EL (cell line): ENCODE results near the gene CAPN11.
"Not testable (repeated sequence)": the region's sequence is repeated elsewhere in the genome, so short reads cannot be mapped to it uniquely, and the experiment has no call there.

Experiments
- DNase-seq: peaks from one replicate; pipeline ENCODE4 v3.0.0-alpha.2; 2016

The CAPN11 gene

DNA sequence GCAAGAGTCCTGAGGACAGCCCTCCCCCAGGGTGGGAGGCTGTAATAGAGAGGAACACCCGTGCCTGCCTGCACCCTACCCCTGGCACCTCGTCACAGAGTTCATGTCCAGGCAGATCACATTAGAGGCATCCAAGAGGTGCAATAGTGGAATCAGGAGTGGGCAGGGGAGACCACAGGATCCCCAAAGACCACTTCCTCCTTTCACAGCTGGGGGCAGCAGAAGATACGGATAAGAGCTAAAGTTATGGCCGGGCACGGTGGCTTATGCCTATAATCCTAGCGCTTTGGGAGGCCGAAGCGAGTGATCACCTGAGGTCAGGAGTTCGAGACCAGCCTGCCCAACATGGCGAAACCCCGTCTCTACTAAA is 1.5 kb upstream of the CAPN11 start:
- DNase-seq: no peak

- DNase-seq: peak; percentile 71
These were observed 3.3 kb downstream of the CAPN11 start for GRCh38 chr6:44161997-44162338.

- no peak for DNase-seq
These were observed 4.4 kb downstream of the CAPN11 start for GRCh38 chr6:44162876-44163625.

DNA sequence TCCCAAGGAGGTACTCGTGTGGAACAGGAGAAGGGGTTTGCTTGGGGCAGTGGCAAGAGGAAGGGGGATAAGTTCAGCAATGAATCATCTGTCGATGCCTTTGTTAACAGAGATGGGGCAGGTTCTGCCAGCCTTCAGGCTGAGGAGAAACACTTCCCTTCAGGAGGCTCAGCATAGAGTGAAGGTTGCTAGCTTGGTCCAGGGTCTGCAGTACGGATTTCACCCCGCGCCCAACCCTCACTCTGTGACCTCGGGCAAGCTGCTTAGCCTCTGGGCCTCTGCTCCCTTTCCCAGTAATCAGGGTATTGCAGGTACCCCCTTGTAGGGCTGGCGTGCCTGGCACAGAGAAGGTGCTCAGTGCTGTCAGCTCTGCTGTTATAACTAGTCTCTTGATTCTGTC is 7.5 kb downstream of the CAPN11 start:
- DNase-seq: no peak

GRCh38 chr6:44166591-44167184 is 8.1 kb downstream of the CAPN11 start:
- DNase-seq: peak; percentile 20

GRCh38 chr6:44167567-44167966 is 8.9 kb downstream of the CAPN11 start:
- no peak for DNase-seq

- no peak for DNase-seq
These were observed 10.5 kb downstream of the CAPN11 start for GRCh38 chr6:44169154-44169553.

- no peak for DNase-seq
These were observed 11.4 kb downstream of the CAPN11 start for GRCh38 chr6:44169886-44170570.

DNA sequence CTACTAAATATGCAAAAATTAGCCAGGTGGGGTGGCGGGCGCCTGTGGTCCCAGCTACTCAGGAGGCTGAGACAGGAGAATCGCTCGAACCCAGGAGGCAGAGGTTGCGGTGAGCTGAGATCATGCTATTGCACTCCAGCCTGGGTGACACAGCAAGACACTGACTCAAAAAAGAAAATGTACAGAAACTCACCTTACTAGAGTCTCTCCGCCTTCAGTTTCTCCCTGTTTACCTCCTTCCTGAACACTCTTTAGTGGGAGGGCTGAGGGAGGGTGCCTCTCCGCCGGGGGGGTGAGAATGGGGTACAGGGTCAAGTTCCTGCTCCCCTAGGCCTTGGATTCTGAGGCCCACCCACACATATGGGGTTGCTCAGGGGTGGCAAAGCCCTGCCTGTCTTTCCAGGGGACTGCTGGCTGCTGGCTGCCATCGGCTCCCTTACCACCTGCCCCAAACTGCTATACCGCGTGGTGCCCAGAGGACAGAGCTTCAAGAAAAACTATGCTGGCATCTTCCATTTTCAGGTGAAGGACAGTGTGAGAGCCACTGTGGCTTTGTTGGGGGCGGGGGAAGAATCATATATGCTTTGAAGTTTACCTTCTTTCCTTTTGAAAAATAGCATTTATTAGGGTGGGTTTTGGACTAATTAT is 13.4 kb downstream of the CAPN11 start:
- no peak for DNase-seq

GRCh38 chr6:44172731-44173500 is 14.3 kb downstream of the CAPN11 start:
- peak; percentile 82 for DNase-seq

DNA sequence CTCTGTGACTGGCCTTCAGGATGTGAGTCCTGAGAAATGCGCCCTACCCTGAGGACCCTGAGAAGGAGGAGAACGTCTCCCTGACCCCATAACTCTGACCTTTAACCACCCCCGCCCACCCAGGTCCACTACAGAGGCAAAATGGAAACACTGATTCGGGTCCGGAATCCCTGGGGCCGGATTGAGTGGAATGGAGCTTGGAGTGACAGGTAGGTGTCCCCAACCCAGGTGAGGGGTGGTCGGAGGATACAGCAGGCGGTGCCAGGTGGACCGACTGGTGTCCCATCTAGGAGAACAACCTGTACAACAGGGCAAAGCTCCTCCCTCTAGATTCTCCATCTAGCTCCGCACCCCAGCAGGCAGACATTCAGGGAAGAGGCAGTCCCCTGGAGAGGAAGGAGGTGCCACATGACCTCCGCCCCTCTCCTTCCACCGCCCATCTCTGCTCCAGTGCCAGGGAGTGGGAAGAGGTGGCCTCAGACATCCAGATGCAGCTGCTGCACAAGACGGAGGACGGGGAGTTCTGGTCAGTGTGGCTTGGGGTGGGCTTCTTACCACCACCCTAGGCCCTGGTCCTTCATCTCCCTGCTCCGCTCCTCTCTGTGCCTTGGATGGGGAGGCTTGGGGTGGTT is 17.6 kb downstream of the CAPN11 start:
- no peak for DNase-seq

- no peak for DNase-seq
These were observed 18.3 kb downstream of the CAPN11 start for GRCh38 chr6:44176762-44177509.

- peak; percentile 87 for DNase-seq
These were observed 19.2 kb downstream of the CAPN11 start for GRCh38 chr6:44177691-44178423.

GRCh38 chr6:44178424-44179071 is 19.9 kb downstream of the CAPN11 start:
- no peak for DNase-seq

- peak; percentile 26 for DNase-seq
These were observed 20.5 kb downstream of the CAPN11 start for GRCh38 chr6:44179072-44179536.

DNA sequence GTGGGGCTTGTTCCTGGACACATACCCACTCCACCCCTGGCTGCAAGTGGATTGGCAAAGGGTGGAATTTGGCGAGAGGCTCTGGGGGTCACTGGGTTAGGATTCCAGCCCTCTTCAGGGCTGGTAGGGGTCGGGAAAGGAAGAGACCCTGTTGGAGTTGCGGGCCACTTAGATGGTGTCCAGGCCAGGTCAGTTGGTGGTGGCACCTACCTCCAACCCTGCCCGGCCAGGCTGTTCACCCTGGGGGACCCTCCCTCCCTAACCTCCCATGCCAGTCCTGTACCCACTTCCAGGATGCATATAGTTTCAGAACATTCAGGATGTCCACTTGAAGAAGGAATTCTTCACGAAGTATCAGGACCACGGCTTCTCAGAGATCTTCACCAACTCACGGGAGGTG is 21.0 kb downstream of the CAPN11 start:
- no peak for DNase-seq

DNA sequence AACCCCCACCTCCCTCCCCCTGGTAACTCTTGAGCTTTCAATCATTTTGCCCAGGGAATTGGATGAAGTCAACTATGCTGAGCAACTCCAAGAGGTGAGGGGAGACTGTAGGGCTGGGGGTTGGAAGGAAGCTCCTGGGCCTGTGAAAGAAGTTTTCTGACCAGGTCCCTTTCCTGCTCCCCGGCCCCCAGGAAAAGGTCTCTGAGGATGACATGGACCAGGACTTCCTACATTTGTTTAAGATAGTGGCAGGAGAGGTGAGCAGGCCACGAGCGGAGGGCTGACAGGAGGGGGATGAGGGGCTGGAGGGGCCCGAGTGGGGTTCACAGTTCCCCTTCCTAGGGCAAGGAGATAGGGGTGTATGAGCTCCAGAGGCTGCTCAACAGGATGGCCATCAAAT is 21.8 kb downstream of the CAPN11 start:
- DNase-seq: no peak

- no peak for DNase-seq
These were observed 22.3 kb downstream of the CAPN11 start for GRCh38 chr6:44180886-44181285.

GRCh38 chr6:44181784-44182183 is 23.2 kb downstream of the CAPN11 start:
- not testable (repeated sequence) for DNase-seq

DNA sequence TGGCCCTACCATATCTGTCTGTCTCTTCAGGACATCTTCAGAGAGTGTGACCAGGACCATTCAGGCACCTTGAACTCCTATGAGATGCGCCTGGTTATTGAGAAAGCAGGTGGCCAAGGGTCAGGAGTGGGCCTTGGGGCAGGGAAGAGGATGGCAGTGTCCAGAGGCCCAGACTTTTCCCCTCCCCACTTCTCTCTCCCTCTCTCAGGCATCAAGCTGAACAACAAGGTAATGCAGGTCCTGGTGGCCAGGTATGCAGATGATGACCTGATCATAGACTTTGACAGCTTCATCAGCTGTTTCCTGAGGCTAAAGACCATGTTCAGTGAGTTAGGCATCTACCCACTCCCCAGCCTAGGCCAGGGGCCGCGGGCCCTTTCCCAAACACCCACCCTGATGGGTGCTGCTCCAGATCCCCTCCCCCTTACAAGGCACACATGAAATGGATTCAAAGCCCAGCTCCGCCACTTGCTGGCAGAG is 24.3 kb downstream of the CAPN11 start:
- DNase-seq: no peak
